Activated naive CD8-positive, alpha-beta T cell treated with anti-CD3 and anti-CD28 coated beads for 36 hours (primary cell): Measurements from ENCODE around the gene TRAF2. TPM values are rescaled to one million over a fixed set of nuclear protein-coding genes. Genes with fewer than 3 reads are reported as not detected.

Source experiments
- DNase-seq: peaks from one replicate; pipeline ENCODE4 v3.0.0; 2021
- H3K27ac Mint-ChIP-seq: one replicate; pipeline ENCODE4 v1.8.0; 2022; ENCODE audit warnings: mild to moderate bottlenecking, moderate library complexity, mixed read lengths
- H3K27me3 Mint-ChIP-seq: one replicate; pipeline ENCODE4 v1.8.0; 2022; ENCODE audit warnings: mild to moderate bottlenecking, mixed read lengths
- H3K36me3 Mint-ChIP-seq: one replicate; pipeline ENCODE4 v1.8.0; 2021; ENCODE audit warnings: mild to moderate bottlenecking, mixed read lengths
- H3K4me1 Mint-ChIP-seq: one replicate; pipeline ENCODE4 v1.8.0; 2021; ENCODE audit warnings: mixed read lengths
- H3K4me3 Mint-ChIP-seq: one replicate; pipeline ENCODE4 v1.8.0; 2022; ENCODE audit warnings: mild to moderate bottlenecking, moderate library complexity, mixed read lengths
- H3K9me3 Mint-ChIP-seq: one replicate; pipeline ENCODE4 v1.8.0; 2022; ENCODE audit warnings: mixed read lengths
- total RNA-seq, 2 experiments: library from RNA; stranded (reverse); gene quantifications; one replicate each; pipeline ENCODE4 v1.2.3, GENCODE V29; 2021

The TRAF2 gene
- total RNA-seq, 2 experiments from 2014 or later, result 38.8 to 45.8 TPM

GRCh38 chr9:136955202-136955942 is 69.1 kb downstream of the TRAF2 start:
- H3K27me3 Mint-ChIP-seq, result no peaks in the 10 kb centered on the region
- peaks cover 5% of the 10 kb centered on the region for H3K4me1 Mint-ChIP-seq
- no peak for DNase-seq
- no peak overlapping the region for H3K4me3 Mint-ChIP-seq
- H3K36me3 Mint-ChIP-seq, result peaks cover 3% of the 10 kb centered on the region
- no peaks in the 10 kb centered on the region for H3K9me3 Mint-ChIP-seq
- H3K27ac Mint-ChIP-seq, result no peak overlapping the region

- Mint-ChIP-seq H3K36me3 (peaks cover 3% of the 10 kb centered on the region), H3K27ac (no peak overlapping the region), H3K4me1 (peaks cover 5% of the 10 kb centered on the region), H3K27me3 (no peaks in the 10 kb centered on the region), H3K4me3 (no peak overlapping the region), H3K9me3 (no peaks in the 10 kb centered on the region)
- no peak for DNase-seq
These were observed 69.6 kb downstream of the TRAF2 start for GRCh38 chr9:136955943-136956335.

GRCh38 chr9:136956604-136957003 is 70.3 kb downstream of the TRAF2 start:
- Mint-ChIP-seq H3K9me3 (no peaks in the 10 kb centered on the region), H3K27me3 (no peaks in the 10 kb centered on the region), H3K27ac (no peak overlapping the region), H3K4me3 (no peak overlapping the region), H3K36me3 (peaks cover 3% of the 10 kb centered on the region), H3K4me1 (peaks cover 5% of the 10 kb centered on the region)
- no peak for DNase-seq

- Mint-ChIP-seq H3K4me3 (no peak overlapping the region), H3K9me3 (no peaks in the 10 kb centered on the region), H3K36me3 (peaks cover 3% of the 10 kb centered on the region), H3K27ac (no peak overlapping the region), H3K27me3 (no peaks in the 10 kb centered on the region), H3K4me1 (peaks cover 5% of the 10 kb centered on the region)
- no peak for DNase-seq
These were observed 71.1 kb downstream of the TRAF2 start for GRCh38 chr9:136957461-136957860.

GRCh38 chr9:136957901-136958300 is 71.6 kb downstream of the TRAF2 start:
- H3K4me3 Mint-ChIP-seq, result no peak overlapping the region
- H3K9me3 Mint-ChIP-seq, result no peaks in the 10 kb centered on the region
- H3K4me1 Mint-ChIP-seq, result peaks cover 5% of the 10 kb centered on the region
- peaks cover 3% of the 10 kb centered on the region for H3K36me3 Mint-ChIP-seq
- no peak overlapping the region for H3K27ac Mint-ChIP-seq
- H3K27me3 Mint-ChIP-seq, result no peaks in the 10 kb centered on the region
- DNase-seq, result no peak

- H3K9me3 Mint-ChIP-seq, result no peaks in the 10 kb centered on the region
These were observed 72.2 kb downstream of the TRAF2 start for GRCh38 chr9:136958473-136958872.

GRCh38 chr9:136958898-136959850 is 72.9 kb downstream of the TRAF2 start:
- H3K4me3 Mint-ChIP-seq, result no peak overlapping the region
- H3K9me3 Mint-ChIP-seq, result no peaks in the 10 kb centered on the region
- H3K36me3 Mint-ChIP-seq, result peaks cover 3% of the 10 kb centered on the region
- peaks cover 5% of the 10 kb centered on the region for H3K4me1 Mint-ChIP-seq
- DNase-seq, result no peak
- no peak overlapping the region for H3K27ac Mint-ChIP-seq
- H3K27me3 Mint-ChIP-seq, result no peaks in the 10 kb centered on the region

More at GRCh38 chr9:136958473-136958872, 72.2 kb downstream of the TRAF2 start:
- Mint-ChIP-seq H3K4me1 (peaks cover 5% of the 10 kb centered on the region), H3K36me3 (peaks cover 3% of the 10 kb centered on the region), H3K27ac (no peak overlapping the region), H3K4me3 (no peak overlapping the region), H3K27me3 (no peaks in the 10 kb centered on the region)
- no peak for DNase-seq

GRCh38 chr9:136960212-136960937 is 74.1 kb downstream of the TRAF2 start:
- Mint-ChIP-seq H3K27me3 (no peaks in the 10 kb centered on the region), H3K27ac (no peak overlapping the region), H3K36me3 (peaks cover 3% of the 10 kb centered on the region), H3K4me3 (no peak overlapping the region), H3K4me1 (peaks cover 5% of the 10 kb centered on the region), H3K9me3 (no peaks in the 10 kb centered on the region)
- DNase-seq, result no peak

- Mint-ChIP-seq H3K27ac (no peak overlapping the region), H3K27me3 (no peaks in the 10 kb centered on the region)
These were observed 74.6 kb downstream of the TRAF2 start for GRCh38 chr9:136960938-136961275.

GRCh38 chr9:136961279-136962065 is 75.2 kb downstream of the TRAF2 start:
- no peak for DNase-seq
- no peak overlapping the region for H3K27ac Mint-ChIP-seq
- H3K4me3 Mint-ChIP-seq, result no peak overlapping the region
- H3K4me1 Mint-ChIP-seq, result peaks cover 15% of the 10 kb centered on the region
- H3K27me3 Mint-ChIP-seq, result no peaks in the 10 kb centered on the region
- no peaks in the 10 kb centered on the region for H3K9me3 Mint-ChIP-seq
- H3K36me3 Mint-ChIP-seq, result peaks cover 2% of the 10 kb centered on the region

More at GRCh38 chr9:136960938-136961275, 74.6 kb downstream of the TRAF2 start:
- Mint-ChIP-seq H3K4me1 (peaks cover 9% of the 10 kb centered on the region), H3K9me3 (no peaks in the 10 kb centered on the region), H3K36me3 (peaks cover 3% of the 10 kb centered on the region), H3K4me3 (no peak overlapping the region)
- no peak for DNase-seq

GRCh38 chr9:136962163-136962562 is 75.8 kb downstream of the TRAF2 start:
- peaks cover 15% of the 10 kb centered on the region for H3K4me1 Mint-ChIP-seq
- no peaks in the 10 kb centered on the region for H3K27me3 Mint-ChIP-seq
- no peaks in the 10 kb centered on the region for H3K9me3 Mint-ChIP-seq
- no peak for DNase-seq
- no peak overlapping the region for H3K4me3 Mint-ChIP-seq
- H3K27ac Mint-ChIP-seq, result no peak overlapping the region
- H3K36me3 Mint-ChIP-seq, result no peaks in the 10 kb centered on the region

- Mint-ChIP-seq H3K4me3 (no peak overlapping the region), H3K27me3 (no peaks in the 10 kb centered on the region), H3K27ac (no peak overlapping the region), H3K9me3 (no peaks in the 10 kb centered on the region), H3K36me3 (no peaks in the 10 kb centered on the region), H3K4me1 (peaks cover 15% of the 10 kb centered on the region)
- DNase-seq, result no peak
These were observed 76.5 kb downstream of the TRAF2 start for GRCh38 chr9:136962701-136963248.

- no peak for DNase-seq
- no peak overlapping the region for H3K27ac Mint-ChIP-seq
- H3K9me3 Mint-ChIP-seq, result no peaks in the 10 kb centered on the region
- H3K27me3 Mint-ChIP-seq, result no peaks in the 10 kb centered on the region
- no peak overlapping the region for H3K4me3 Mint-ChIP-seq
- H3K4me1 Mint-ChIP-seq, result peaks cover 15% of the 10 kb centered on the region
- no peaks in the 10 kb centered on the region for H3K36me3 Mint-ChIP-seq
These were observed 77.0 kb downstream of the TRAF2 start for GRCh38 chr9:136963341-136963740.

GRCh38 chr9:136963751-136964150 is 77.4 kb downstream of the TRAF2 start:
- DNase-seq, result no peak
- Mint-ChIP-seq H3K36me3 (no peaks in the 10 kb centered on the region), H3K27me3 (no peaks in the 10 kb centered on the region), H3K27ac (no peak overlapping the region), H3K9me3 (no peaks in the 10 kb centered on the region), H3K4me3 (no peak overlapping the region), H3K4me1 (peaks cover 15% of the 10 kb centered on the region)
